Measurements from ENCODE around the gene APAF1. TPM values are rescaled to one million over a fixed set of nuclear protein-coding genes. Genes with fewer than 3 reads are reported as not detected.
A peak's percentile ranks its signal among the peaks of the same experiment; 100 is the strongest.

Gene APAF1
- total and polyA plus RNA-seq, 2 of the 13 experiments (the other 11 are each of a cell fraction or from before 2014, with no cell fraction given), result 6.0 to 13.0 TPM

DNA sequence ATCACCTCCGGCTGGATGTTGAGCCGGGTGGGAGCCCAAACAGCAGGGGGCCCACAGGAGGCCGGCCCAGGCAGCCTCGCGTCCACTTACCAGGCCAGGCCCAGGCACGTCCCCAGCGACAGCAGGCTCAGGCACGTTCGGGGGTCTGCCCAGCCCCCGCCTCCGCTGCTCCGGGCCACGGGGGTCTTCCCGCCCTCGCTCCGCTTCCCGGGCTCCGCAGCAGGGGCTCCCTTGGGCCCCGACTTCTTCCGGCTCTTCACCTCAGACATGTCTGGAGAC, 718 bp upstream of the APAF1 start (continued):
- TF ChIP-seq NCOA2 (CRISPR knock-in tag; IDR thresholded peaks at IDR 0.05), result no peak
- TF ChIP-seq, protein P1, sequence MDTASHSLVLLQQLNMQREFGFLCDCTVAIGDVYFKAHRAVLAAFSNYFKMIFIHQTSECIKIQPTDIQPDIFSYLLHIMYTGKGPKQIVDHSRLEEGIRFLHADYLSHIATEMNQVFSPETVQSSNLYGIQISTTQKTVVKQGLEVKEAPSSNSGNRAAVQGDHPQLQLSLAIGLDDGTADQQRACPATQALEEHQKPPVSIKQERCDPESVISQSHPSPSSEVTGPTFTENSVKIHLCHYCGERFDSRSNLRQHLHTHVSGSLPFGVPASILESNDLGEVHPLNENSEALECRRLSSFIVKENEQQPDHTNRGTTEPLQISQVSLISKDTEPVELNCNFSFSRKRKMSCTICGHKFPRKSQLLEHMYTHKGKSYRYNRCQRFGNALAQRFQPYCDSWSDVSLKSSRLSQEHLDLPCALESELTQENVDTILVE (CRISPR knock-in tag; IDR thresholded peaks at IDR 0.05), result no peak
- TF ChIP-seq, protein P2, sequence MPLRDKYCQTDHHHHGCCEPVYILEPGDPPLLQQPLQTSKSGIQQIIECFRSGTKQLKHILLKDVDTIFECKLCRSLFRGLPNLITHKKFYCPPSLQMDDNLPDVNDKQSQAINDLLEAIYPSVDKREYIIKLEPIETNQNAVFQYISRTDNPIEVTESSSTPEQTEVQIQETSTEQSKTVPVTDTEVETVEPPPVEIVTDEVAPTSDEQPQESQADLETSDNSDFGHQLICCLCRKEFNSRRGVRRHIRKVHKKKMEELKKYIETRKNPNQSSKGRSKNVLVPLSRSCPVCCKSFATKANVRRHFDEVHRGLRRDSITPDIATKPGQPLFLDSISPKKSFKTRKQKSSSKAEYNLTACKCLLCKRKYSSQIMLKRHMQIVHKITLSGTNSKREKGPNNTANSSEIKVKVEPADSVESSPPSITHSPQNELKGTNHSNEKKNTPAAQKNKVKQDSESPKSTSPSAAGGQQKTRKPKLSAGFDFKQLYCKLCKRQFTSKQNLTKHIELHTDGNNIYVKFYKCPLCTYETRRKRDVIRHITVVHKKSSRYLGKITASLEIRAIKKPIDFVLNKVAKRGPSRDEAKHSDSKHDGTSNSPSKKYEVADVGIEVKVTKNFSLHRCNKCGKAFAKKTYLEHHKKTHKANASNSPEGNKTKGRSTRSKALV (CRISPR knock-in tag; IDR thresholded peaks at IDR 0.05), result no peak
- no peak for TF ChIP-seq SMARCC2 (IDR thresholded peaks at IDR 0.05)
- TF ChIP-seq, protein P3, sequence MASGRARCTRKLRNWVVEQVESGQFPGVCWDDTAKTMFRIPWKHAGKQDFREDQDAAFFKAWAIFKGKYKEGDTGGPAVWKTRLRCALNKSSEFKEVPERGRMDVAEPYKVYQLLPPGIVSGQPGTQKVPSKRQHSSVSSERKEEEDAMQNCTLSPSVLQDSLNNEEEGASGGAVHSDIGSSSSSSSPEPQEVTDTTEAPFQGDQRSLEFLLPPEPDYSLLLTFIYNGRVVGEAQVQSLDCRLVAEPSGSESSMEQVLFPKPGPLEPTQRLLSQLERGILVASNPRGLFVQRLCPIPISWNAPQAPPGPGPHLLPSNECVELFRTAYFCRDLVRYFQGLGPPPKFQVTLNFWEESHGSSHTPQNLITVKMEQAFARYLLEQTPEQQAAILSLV (CRISPR knock-in tag; IDR thresholded peaks at IDR 0.05; ENCODE audit: borderline replicate concordance), result no peak
- TF ChIP-seq, protein P4, sequence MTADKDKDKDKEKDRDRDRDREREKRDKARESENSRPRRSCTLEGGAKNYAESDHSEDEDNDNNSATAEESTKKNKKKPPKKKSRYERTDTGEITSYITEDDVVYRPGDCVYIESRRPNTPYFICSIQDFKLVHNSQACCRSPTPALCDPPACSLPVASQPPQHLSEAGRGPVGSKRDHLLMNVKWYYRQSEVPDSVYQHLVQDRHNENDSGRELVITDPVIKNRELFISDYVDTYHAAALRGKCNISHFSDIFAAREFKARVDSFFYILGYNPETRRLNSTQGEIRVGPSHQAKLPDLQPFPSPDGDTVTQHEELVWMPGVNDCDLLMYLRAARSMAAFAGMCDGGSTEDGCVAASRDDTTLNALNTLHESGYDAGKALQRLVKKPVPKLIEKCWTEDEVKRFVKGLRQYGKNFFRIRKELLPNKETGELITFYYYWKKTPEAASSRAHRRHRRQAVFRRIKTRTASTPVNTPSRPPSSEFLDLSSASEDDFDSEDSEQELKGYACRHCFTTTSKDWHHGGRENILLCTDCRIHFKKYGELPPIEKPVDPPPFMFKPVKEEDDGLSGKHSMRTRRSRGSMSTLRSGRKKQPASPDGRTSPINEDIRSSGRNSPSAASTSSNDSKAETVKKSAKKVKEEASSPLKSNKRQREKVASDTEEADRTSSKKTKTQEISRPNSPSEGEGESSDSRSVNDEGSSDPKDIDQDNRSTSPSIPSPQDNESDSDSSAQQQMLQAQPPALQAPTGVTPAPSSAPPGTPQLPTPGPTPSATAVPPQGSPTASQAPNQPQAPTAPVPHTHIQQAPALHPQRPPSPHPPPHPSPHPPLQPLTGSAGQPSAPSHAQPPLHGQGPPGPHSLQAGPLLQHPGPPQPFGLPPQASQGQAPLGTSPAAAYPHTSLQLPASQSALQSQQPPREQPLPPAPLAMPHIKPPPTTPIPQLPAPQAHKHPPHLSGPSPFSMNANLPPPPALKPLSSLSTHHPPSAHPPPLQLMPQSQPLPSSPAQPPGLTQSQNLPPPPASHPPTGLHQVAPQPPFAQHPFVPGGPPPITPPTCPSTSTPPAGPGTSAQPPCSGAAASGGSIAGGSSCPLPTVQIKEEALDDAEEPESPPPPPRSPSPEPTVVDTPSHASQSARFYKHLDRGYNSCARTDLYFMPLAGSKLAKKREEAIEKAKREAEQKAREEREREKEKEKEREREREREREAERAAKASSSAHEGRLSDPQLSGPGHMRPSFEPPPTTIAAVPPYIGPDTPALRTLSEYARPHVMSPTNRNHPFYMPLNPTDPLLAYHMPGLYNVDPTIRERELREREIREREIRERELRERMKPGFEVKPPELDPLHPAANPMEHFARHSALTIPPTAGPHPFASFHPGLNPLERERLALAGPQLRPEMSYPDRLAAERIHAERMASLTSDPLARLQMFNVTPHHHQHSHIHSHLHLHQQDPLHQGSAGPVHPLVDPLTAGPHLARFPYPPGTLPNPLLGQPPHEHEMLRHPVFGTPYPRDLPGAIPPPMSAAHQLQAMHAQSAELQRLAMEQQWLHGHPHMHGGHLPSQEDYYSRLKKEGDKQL (CRISPR knock-in tag; IDR thresholded peaks at IDR 0.05; ENCODE audit: low read depth), result no peak
- TF ChIP-seq, protein P5, sequence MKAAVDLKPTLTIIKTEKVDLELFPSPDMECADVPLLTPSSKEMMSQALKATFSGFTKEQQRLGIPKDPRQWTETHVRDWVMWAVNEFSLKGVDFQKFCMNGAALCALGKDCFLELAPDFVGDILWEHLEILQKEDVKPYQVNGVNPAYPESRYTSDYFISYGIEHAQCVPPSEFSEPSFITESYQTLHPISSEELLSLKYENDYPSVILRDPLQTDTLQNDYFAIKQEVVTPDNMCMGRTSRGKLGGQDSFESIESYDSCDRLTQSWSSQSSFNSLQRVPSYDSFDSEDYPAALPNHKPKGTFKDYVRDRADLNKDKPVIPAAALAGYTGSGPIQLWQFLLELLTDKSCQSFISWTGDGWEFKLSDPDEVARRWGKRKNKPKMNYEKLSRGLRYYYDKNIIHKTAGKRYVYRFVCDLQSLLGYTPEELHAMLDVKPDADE (CRISPR knock-in tag; IDR thresholded peaks at IDR 0.05), result no peak
- no peak for TF ChIP-seq ZNF781 (CRISPR knock-in tag; IDR thresholded peaks at IDR 0.05; ENCODE audit: borderline replicate concordance, not compliant biosample characterization)
- TF ChIP-seq ZNF678 (CRISPR knock-in tag; IDR thresholded peaks at IDR 0.05), result no peak
- TF ChIP-seq ZNF562 (CRISPR knock-in tag; IDR thresholded peaks at IDR 0.05; ENCODE audit: borderline replicate concordance), result no peak
- no peak for TF ChIP-seq HCFC1 (IDR thresholded peaks at IDR 0.05; ENCODE audit: low read depth, low read length)
- no peak for TF ChIP-seq POLR2AphosphoS2 (IDR thresholded peaks at IDR 0.05; ENCODE audit: low read depth, low read length)
- no peak for TF ChIP-seq GLI4 (CRISPR knock-in tag; IDR thresholded peaks at IDR 0.05; ENCODE audit: borderline replicate concordance)
- TF ChIP-seq, protein P6, sequence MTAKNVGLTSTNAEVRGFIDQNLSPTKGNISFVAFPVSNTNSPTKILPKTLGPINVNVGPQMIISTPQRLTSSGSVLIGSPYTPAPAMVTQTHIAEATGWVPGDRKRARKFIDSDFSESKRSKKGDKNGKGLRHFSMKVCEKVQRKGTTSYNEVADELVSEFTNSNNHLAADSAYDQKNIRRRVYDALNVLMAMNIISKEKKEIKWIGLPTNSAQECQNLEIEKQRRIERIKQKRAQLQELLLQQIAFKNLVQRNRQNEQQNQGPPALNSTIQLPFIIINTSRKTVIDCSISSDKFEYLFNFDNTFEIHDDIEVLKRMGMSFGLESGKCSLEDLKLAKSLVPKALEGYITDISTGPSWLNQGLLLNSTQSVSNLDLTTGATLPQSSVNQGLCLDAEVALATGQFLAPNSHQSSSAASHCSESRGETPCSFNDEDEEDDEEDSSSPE (CRISPR knock-in tag; IDR thresholded peaks at IDR 0.05), result no peak
- no peak; the same call in 1 of the 2 replicates for TF ChIP-seq ZNF253 (CRISPR knock-in tag; IDR thresholded peaks at IDR 0.05; ENCODE audit: borderline replicate concordance)
- TF ChIP-seq HMG20B (CRISPR knock-in tag; conservative IDR thresholded peaks at IDR 0.05), result 0 out of 2 replicates have a peak, but pooled peaks have one; percentile 33
- TF ChIP-seq ZNF136 (CRISPR knock-in tag; IDR thresholded peaks at IDR 0.05; ENCODE audit: low read depth), result no peak
- peak; percentile 72; the same call in 1 of the 2 replicates for TF ChIP-seq SRY (CRISPR knock-in tag; IDR thresholded peaks at IDR 0.05)
- no peak for TF ChIP-seq RARA (CRISPR knock-in tag; IDR thresholded peaks at IDR 0.05)
- TF ChIP-seq ZNF644 (CRISPR knock-in tag; IDR thresholded peaks at IDR 0.05; ENCODE audit: low read depth), result no peak
